ENCODE measurements around the gene GART.

- TF ChIP-seq CTCF (IDR thresholded peaks at IDR 0.05): no peak
- no peak for TF ChIP-seq POLR2A (IDR thresholded peaks at IDR 0.05)
Measured at GRCh38 chr21:33566514-33566913, 24.6 kb upstream of the GART start.

All from esophagus squamous epithelium (tissue), 4 donors.